ENCODE data around the gene TOMM22.

Gene TOMM22

GRCh38 chr22:38734421-38735100 lies 52.8 kb downstream of the TOMM22 start:
- TF ChIP-seq SUZ12 (IDR thresholded peaks at IDR 0.05; ENCODE audit: extremely low read depth, insufficient read depth, insufficient read length), result no peak
- TF ChIP-seq YY1 (IDR thresholded peaks at IDR 0.05; ENCODE audit: insufficient read depth, insufficient read length), result no peak
- no peak for TF ChIP-seq ZNF274 (IDR thresholded peaks at IDR 0.05; ENCODE audit: low read depth, low read length)
- peaks cover 87% of the 10 kb centered on the region for H3K36me3 ChIP-seq (ENCODE audit: insufficient read depth, insufficient read length, low read length)
- no peak overlapping the region for H3K9ac ChIP-seq (ENCODE audit: insufficient read length, low read depth)
- DNase-seq (ENCODE audit: low read depth, low spot score), result no peak
- no peaks in the 10 kb centered on the region for H3K27me3 ChIP-seq (ENCODE audit: insufficient read depth, insufficient read length)
- no peak overlapping the region for H3K4me3 ChIP-seq (ENCODE audit: insufficient read length, low read depth)
- H3K9me3 ChIP-seq (ENCODE audit: insufficient read depth, low read length), result no peaks in the 10 kb centered on the region
- H3K4me1 ChIP-seq (ENCODE audit: insufficient read depth, insufficient read length), result peaks cover 3% of the 10 kb centered on the region

Measured in NT2/D1 (cell line).